GM23248 (cell line): ENCODE results near the gene UAP1L1.

Experiments
- EZH2 ChIP-seq: fragments of 200-600 bp; sonication (generic); IDR thresholded peaks from 2 replicates; pipeline ENCODE4 v1.6.1; 2018; ENCODE audit warnings: antibody characterized with exemption, mild to moderate bottlenecking; ENCODE audit not compliant: insufficient read depth, poor library complexity, severe bottlenecking
- EZH2phosphoT487 ChIP-seq: fragments of 200-600 bp; sonication (generic); IDR thresholded peaks from 2 replicates; pipeline ENCODE4 v1.6.1; 2018; ENCODE audit warnings: antibody characterized with exemption, moderate library complexity, mild to moderate bottlenecking, low read depth; ENCODE audit not compliant: insufficient read depth

GRCh38 chr9:137051145-137051724, 26.1 kb upstream of the UAP1L1 start:
- TF ChIP-seq EZH2 (no peak), EZH2phosphoT487 (no peak)
